Cerebellar nuclear complex (tissue), 1 donor: ENCODE results near the gene DNAH9.

Experiments
- DNase-seq, 2 experiments: peaks; one replicate each; lab custom pipeline; 2025; lab: John Stamatoyannopoulos, UW

DNAH9 gene

DNA sequence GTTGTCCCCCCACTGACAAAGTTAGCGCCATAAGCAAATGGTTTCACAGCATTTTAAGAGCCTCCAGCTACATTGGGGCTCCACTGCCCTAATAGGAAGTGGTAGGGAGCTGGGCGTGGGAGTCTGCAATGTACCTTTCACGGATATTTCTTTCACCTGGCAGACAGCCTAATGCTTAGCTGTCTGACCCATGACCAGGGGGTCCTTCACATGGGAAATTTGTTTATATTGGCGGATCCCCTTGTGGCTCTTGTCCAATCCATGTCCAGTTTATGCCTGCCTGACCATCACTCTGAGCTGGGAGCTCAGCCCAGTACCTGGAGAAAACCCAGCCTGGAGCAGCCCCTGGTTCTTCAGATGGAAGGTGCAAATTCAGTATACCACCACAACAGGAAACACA, 254.0 kb downstream of the DNAH9 start:
- DNase-seq, result no peak

DNA sequence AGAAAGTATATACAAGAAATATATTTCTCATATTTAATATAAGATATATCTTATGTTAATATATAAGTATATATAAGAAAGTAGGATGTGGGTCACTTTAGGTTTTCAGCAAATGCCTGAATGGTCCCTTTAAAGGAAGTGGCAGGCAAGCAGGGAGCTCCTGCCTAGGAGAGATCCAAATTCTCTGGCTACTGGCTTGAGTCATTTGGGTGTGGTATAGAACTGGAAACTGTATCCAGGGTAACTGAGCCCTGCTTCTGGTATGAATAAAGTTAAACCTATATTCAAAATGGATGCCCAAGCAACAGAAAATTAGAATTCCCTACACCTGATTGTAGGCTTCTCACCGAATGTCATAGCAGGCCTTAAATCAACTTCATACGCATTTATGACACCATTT, 254.6 kb downstream of the DNAH9 start:
- no peak for DNase-seq

DNA sequence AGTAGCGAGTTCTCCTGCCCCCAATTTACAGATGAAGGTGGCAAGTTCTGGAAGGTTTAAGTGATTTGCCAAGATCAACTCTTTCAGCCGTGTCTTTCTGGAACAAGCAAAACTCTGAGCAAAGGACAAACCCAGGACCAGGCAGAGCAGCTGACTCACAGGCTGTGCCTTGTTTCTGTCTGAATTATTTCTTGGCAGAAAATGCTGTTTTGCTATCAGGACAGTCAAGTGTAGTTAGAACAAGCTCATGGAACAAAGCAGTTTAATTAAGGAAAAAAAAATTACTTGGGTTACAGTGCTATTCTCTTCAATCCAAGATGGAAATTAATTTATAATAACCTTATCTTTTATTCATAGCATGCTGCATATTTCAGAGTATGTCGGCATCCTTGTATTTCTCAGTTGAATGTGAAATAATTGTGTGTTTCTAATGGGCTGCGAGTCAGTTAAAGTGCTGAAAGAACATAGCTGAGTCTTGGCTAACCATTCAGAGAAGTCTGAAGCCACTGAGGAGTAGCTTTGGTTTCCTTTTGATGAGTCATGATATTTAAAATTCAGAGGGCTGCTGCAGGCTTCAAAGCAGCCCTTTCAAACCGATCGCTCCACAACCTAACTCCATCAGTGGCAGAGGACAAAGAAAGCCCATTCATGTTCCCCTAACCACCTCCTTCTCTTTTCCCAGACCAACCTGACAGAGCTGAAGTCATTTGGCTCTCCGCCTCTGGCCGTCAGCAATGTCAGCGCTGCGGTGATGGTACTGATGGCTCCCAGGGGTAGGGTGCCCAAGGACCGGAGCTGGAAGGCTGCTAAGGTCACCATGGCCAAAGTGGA, 255.3 kb downstream of the DNAH9 start:
- no peak for DNase-seq

DNA sequence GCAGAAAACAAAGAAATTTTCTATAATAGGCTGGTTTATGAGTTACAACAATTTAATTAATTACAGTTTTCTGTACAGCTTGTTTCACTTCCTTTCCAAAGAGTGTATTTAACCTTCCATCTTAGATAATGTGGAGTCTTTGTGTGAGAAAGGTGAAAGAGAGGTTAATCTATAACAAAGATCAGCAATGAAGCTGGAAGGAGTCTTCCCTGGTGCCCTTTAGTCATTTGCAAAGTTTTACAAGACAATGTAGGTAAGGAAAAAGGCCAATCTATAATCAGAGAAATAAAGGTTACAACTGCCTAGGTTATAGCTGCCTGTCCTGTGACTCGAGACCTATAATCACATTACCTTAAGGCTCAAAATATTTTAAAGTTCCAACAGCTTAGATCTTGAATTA, 257.0 kb downstream of the DNAH9 start:
- DNase-seq, result no peak

DNA sequence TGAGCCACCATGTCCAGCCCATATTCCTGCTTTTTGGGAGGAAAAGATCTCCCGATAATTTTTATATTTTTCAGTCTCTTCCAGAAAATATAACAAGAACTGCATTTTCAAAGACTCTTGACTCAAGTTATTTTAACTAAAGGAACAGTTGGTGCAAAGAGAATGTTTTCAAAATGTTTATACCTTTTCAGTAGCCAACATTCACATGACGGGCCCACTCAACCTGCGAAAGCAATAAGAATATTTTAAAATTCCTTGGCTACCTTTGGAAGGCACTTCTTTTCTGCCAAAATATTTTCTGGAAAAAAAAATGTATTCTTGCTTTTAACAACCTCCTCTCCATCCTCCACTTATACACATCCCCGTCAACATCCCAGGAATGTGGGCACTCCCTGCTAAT, 258.7 kb downstream of the DNAH9 start:
- DNase-seq, result no peak

DNA sequence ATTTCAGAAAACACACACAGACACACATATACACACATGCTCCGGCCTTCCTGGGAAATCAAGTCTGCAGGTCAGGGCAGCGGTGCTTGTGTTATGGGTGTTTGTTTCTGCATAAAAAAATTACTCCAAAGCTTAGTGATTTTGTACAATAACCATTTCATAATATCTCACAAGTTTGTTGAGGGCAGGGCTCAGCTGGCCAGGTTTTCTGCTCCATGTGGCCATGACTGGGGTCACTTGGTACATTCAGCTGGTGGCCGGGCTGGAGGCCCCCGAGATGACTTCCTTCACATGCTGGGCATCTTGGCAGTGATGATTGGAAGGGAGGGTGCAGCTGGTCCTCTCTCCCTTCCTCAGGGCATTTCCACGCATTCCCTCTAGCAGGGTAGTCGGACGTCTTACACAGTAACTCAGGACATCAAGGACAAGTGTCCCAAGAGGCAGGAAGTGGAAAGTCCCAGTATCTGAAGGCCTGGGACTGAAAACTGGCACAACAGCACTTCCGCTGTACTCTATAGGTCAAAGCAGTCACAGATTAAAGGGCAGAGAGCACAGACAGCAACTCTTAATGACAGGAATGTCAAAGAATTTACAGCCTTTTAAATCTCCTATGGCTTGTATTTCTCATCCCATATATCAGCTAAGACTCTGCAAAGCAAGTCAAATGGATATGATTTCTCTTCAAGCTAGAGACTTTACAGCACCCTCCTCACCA, 271.6 kb downstream of the DNAH9 start:
- no peak for DNase-seq

- no peak for DNase-seq
Measured at GRCh38 chr17:11871773-11872172, 273.5 kb downstream of the DNAH9 start.

DNA sequence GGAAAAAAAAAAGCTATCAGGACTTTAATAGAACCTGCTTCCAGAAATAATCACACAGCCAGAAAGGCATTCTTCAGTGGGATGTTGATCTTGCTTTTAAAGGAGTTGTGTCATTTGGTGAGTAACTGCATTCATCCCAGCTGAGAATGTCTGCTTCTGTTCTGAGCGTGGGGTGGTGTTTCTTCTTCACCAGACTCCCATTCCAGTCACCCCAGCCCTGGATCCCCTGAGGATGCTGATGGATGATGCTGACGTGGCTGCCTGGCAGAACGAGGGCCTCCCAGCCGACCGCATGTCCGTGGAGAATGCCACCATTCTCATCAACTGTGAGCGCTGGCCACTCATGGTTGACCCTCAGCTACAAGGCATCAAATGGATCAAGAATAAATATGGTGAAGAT, 276.5 kb downstream of the DNAH9 start:
- no peak for DNase-seq

- DNase-seq, result no peak
Measured at GRCh38 chr17:11880714-11881113, 282.4 kb downstream of the DNAH9 start.

GRCh38 chr17:11882716-11883115, 284.4 kb downstream of the DNAH9 start:
- no peak for DNase-seq

DNA sequence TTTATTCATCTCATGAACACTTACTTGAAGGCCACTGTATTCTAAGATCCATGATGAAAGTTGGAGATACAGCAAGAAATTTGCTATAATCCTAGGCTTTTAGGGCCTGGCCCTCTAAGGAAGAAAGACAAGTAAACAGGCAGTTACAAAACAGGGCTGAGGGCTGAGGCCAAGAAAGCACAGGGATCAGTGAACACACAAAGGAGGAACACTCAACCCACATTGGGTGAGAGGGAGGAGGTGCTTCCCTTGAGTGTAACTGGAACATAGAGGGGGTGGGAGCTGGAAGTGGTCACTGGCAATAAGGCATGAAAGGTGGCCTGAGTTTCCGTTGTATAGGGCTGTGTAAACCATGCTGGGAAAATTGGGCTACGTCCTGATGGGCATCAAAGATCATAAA, 286.8 kb downstream of the DNAH9 start:
- DNase-seq, result no peak

DNA sequence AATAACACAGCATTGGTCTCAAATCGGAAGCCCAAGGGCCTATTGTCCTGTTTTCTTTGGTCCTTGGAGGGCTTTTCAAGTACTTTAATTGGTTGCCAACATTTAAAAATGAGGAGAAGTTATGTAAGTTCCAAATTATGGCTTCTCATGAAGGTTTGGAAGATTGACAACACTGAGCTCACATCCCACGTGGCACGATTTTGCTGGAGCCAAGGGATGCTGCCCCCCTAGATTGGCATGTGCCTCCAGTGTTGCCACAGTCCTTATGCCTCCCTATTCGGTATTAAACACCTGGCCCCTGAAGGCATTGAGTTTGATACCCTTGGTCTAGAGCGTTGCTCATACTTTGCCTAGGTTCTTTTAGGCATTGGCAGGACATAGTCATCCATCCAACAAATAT, 291.0 kb downstream of the DNAH9 start:
- DNase-seq, result no peak

- no peak for DNase-seq
Measured at GRCh38 chr17:11893862-11894261, 295.6 kb downstream of the DNAH9 start.

DNA sequence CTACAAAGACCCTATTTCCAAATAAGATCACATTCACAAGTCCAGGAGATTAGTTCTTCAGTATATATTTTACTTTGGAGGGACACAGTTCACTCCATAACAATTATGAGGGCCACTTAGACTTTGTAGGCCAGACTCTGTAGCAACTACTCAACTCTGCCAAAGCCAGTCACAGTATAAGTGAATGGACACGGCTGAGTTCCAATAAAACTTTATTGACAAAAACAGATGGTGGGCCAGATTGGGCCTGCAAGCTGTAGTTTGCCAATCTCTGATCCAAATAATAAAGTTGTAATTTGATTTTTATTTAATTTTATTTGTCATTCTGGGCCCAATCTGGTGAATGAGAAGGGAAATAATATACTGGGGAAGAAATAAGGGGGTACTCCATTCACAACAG, 297.9 kb downstream of the DNAH9 start:
- DNase-seq, result no peak

DNA sequence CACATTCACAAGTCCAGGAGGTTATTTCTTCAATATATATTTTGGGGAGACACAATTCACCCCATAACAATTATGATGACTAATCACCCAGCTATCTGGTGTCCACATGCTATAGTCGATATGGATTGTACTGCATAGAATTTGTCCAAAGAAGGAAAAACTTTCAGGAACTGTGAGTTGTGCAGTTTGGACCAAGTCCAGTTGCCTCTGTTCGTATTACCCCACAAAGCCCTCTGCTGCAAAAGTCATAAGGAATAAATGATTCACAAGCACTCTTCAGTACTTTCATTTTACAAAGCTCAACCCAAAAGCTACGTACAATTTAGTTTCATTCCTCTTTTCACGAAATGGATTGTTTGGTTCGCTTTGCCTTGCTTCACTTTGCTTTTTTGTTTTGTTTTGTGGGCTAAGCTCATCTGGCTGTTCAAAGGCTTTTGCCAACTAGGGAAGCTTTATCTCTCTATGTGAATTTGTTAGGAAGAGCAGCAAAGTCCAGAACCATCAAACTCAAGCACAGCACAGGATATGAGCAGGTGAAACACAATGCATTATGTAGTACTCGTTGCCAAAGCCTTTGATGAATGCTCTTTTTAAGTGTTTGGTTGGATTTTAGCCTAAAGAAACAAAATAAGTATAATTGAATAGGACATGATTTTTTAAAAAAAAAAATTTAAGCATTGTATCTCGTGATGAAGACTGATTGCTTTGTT, 300.4 kb downstream of the DNAH9 start:
- no peak for DNase-seq

DNA sequence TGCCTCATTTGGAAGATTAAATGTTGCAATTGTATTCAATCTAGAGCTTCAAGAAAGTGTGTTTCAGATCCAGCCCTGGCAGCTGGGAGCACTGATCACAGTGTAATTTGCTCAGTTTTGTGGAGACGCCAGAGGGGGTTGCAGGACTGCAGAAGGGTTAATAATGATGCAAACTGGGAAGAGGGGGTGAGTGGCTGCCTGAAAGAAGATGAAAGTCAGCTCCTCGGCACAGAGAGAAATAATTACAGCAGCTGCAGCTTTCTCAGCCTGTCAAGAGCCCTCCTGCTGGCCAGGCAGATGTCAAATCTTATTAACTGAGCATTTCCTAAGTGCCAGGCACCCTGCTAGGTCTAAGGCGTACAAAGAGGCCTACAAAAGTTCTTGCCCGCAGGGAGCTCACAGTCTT, 301.3 kb downstream of the DNAH9 start:
- no peak for DNase-seq

GRCh38 chr17:11900041-11900476, 301.8 kb downstream of the DNAH9 start:
- DNase-seq, result no peak

DNA sequence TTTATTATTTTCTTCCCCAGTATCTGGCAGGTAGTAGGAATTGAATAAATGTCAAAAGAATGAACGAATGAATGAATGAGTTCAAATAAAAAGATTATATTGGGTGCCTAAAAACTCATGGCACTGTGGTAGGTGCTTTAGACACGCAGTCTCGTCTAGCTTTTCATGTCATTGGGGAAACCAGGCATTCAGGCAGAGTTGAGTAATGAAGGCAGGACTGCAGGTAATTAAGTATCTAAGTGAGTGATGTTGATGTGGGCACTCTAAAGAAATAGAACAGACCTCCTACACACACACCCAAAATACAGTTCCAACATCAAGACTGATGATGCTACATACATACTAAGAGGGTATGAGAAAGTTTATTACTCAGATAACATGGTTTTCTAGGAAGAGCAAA, 302.4 kb downstream of the DNAH9 start:
- DNase-seq, result no peak

DNA sequence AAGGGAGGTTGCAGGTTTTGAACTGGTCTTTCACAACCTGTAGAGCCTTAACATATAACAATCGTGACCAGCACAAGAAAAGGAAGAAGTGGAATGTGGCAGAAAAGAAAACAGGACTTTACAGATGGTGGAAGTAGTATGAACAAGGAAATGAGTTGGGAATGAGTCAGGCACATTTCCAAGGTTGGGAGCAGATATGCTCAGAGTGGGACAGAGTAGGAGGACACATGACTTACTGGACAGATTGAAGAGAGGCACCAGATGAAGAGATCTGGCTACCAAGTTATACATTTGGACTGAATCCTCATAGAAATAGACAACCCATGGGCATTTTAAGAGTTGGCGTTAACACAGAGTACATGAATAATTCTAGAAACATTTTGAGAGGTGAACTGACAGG, 303.7 kb downstream of the DNAH9 start:
- no peak for DNase-seq

GRCh38 chr17:11908711-11909146, 310.5 kb downstream of the DNAH9 start:
- no peak for DNase-seq

DNA sequence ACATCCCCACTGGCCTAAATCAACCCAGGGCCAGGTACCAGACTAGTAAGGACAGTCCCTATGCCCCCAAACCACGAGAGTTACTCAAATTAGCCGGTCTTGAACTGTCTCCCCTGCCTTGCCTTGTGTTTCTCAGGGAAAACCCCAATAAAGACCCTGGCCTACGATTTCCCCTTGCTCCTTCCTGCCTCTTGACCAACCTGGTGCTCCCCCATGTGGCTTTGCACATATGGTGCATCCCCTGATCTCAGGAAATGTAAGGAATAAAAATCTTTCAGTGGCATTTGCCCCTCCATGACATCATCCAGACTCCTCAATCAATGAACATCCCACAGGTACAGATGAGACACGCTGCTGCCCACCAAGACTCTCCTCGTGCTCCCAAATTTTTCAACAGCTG, 311.1 kb downstream of the DNAH9 start:
- DNase-seq, result no peak

DNA sequence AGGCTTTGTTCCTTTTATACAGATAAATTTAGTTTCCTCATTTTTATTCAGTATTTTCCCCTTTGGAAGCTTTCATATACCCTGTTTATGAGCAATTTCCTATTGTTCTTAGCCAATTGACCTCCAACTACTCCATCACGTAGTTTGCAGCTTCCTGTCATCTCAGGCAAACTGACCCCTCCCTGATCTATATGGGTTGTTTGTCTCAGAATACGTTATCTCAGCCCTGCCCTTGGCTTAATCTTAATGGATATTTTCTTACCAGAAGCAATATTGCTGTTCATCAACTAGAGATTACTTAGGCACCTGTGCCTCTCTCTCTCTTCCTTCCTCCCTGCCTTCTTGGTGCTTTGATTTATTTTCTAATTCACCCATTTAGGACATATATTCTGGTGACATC, 317.8 kb downstream of the DNAH9 start:
- DNase-seq, result no peak

DNA sequence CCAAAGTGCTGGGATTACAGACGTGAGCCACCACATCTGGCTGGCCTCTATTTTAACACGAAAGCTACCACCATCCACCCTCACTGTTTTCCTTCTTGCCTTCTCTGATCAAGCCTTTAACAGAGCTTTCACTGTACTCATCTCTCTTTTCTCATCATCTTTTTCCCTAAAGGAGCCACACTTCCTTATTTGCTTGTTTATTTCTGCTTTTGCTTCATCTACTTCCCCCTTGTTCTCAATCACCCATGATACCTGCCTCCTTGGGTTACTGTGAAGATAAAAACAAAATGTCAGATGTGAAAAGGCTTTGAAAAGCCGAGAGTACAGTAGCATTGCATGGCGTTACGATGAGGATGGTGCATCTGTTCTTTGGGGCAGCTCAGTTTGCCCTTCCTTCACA, 319.1 kb downstream of the DNAH9 start:
- DNase-seq, result no peak
